GM12892 (cell line): ENCODE measurements around the gene NTRK3.

Source experiments
- POLR2A ChIP-seq: IDR thresholded peaks from 2 replicates; pipeline ENCODE4 v1.6.1; 2011; ENCODE audit warnings: low read depth, low read length, control low read depth
- POLR2AphosphoS5 ChIP-seq: IDR thresholded peaks from 2 replicates; pipeline ENCODE4 v1.6.1; 2011; ENCODE audit warnings: low read depth, low read length, control low read depth
- TAF1 ChIP-seq: IDR thresholded peaks from 2 replicates; pipeline ENCODE4 v1.6.1; 2011; ENCODE audit warnings: low read depth, mild to moderate bottlenecking, control low read depth, low read length, borderline replicate concordance

GRCh38 chr15:88266170-88266569 lies 9.6 kb upstream of the NTRK3 start:
- no peak for TF ChIP-seq POLR2AphosphoS5
- no peak for TF ChIP-seq POLR2A
- TF ChIP-seq TAF1 = no peak
